Transverse colon (tissue), 4 donors: Measurements from ENCODE around the gene MRM2.

Source experiments
- CTCF ChIP-seq, 5 experiments: fragments of 200-600 bp in 3 of 5; fragments of 450-650 bp in 2 of 5; sonication (generic) in 3 of 5; IDR thresholded peaks; 1 replicate in 2 of 5; 2 replicates in 3 of 5; pipeline ENCODE4 v1.5.1; 2016 to 2017; ENCODE audit warnings: antibody characterized with exemption in 5 of 5, inconsistent platforms in 3 of 5, mild to moderate bottlenecking in 2 of 5, moderate library complexity in 1 of 5
- EP300 ChIP-seq: sonication (generic); formaldehyde crosslinking; IDR thresholded peaks from one replicate; pipeline ENCODE4 v1.6.1; 2017; ENCODE audit warnings: antibody characterized with exemption, low read depth
- POLR2A ChIP-seq: fragments of 450-650 bp; IDR thresholded peaks from one replicate; pipeline ENCODE4 v1.6.1; 2016; ENCODE audit warnings: antibody characterized with exemption, mild to moderate bottlenecking, moderate library complexity
- POLR2AphosphoS5 ChIP-seq, 3 donors: sonication (generic); formaldehyde crosslinking; IDR thresholded peaks; one replicate each; pipeline ENCODE4 v1.6.1; 2016; ENCODE audit warnings: antibody characterized with exemption in 3 of 3

DNA sequence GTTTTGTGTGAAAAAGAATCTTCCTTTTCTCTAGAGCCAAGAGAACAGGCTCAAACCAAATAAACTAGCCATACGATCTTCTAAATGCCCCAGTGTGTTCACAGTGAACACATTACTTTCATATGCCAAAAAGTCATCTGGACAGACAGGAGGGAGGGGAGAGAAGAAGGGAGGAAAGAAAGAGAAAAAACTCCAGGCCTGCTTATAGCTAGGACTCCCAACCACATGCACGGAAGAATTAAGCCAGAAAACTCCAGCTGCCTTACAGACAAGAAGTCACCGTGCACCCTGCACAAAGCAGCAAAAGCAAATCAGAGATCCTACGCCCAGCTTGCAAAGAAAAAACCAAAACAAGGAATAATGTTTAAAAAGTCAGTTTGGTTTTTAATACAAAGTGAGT, 37.9 kb upstream of the MRM2 start:
- TF ChIP-seq POLR2AphosphoS5 (IDR thresholded peaks at IDR 0.05) (no peak), CTCF (IDR thresholded peaks at IDR 0.05) (no peak), POLR2A (no peak), EP300 (no peak)
